Uterus (tissue), 2 donors: ENCODE measurements around the gene CAAP1.

ENCODE experiments used
- CTCF ChIP-seq, 4 experiments: fragments of 200-600 bp in 2 of 4; fragments of 450-650 bp in 2 of 4; sonication (generic) in 2 of 4; IDR thresholded peaks; one replicate each; pipeline ENCODE4 v1.5.1; 2016 to 2019; ENCODE audit warnings: antibody characterized with exemption in 4 of 4, mild to moderate bottlenecking in 2 of 4, moderate library complexity in 1 of 4
- POLR2A ChIP-seq, 2 donors: fragments of 450-650 bp; IDR thresholded peaks; one replicate each; pipeline ENCODE4 v1.6.1; 2016; ENCODE audit warnings: antibody characterized with exemption in 2 of 2, mild to moderate bottlenecking in 1 of 2, moderate library complexity in 1 of 2

GRCh38 chr9:26870292-26870691 lies 22.3 kb downstream of the CAAP1 start:
- no peak for TF ChIP-seq CTCF (IDR thresholded peaks at IDR 0.05)
- no peak for TF ChIP-seq POLR2A (IDR thresholded peaks at IDR 0.05)
